H9 (cell line): ENCODE results near the gene DPH3. TPM values are rescaled to one million over a fixed set of nuclear protein-coding genes. Genes with fewer than 3 reads are reported as not detected.

Source experiments
- DNase-seq: peaks from one replicate; pipeline ENCODE4 v3.0.0-alpha.2; 2017
- H2AFZ ChIP-seq: one replicate; pipeline ENCODE4 v1.6.1; 2013; ENCODE audit warnings: mild to moderate bottlenecking, low read length, control low read depth, moderate library complexity
- H2AK5ac ChIP-seq: 2 replicates; pipeline ENCODE4 v1.6.1; 2013; ENCODE audit warnings: low read length, control low read depth, mixed read lengths; ENCODE audit not compliant: insufficient read length
- H2BK120ac ChIP-seq: one replicate; pipeline ENCODE4 v1.6.1; 2013; ENCODE audit warnings: low read depth, mild to moderate bottlenecking, low read length, control low read depth, inconsistent platforms; ENCODE audit not compliant: poor library complexity, severe bottlenecking
- H2BK12ac ChIP-seq: 2 replicates; pipeline ENCODE4 v1.6.1; 2013; ENCODE audit warnings: low read length, control low read depth, mixed read lengths, low read depth; ENCODE audit not compliant: insufficient read length
- H2BK15ac ChIP-seq: 2 replicates; pipeline ENCODE4 v1.6.1; 2013; ENCODE audit warnings: low read depth, low read length, control low read depth
- H2BK20ac ChIP-seq: one replicate; pipeline ENCODE4 v1.6.1; 2013; ENCODE audit warnings: low read depth, mild to moderate bottlenecking, low read length, control low read depth, inconsistent platforms; ENCODE audit not compliant: poor library complexity, severe bottlenecking
- H2BK5ac ChIP-seq: 2 replicates; pipeline ENCODE4 v1.6.1; 2013; ENCODE audit warnings: low read length, control low read depth, mixed read lengths; ENCODE audit not compliant: insufficient read length
- H3K14ac ChIP-seq: 2 replicates; pipeline ENCODE4 v1.6.1; 2013; ENCODE audit warnings: low read length, control low read depth; ENCODE audit not compliant: insufficient read depth
- H3K18ac ChIP-seq: 2 replicates; pipeline ENCODE4 v1.6.1; 2013; ENCODE audit warnings: low read depth, mild to moderate bottlenecking, mixed read lengths, low read length, control low read depth; ENCODE audit not compliant: insufficient read length
- H3K23ac ChIP-seq: 2 replicates; pipeline ENCODE4 v1.6.1; 2013; ENCODE audit warnings: low read length, control low read depth, mixed read lengths, low read depth; ENCODE audit not compliant: insufficient read length
- H3K23me2 ChIP-seq: 2 replicates; pipeline ENCODE4 v1.6.1; 2013; ENCODE audit warnings: low read depth, mild to moderate bottlenecking, mixed read lengths, low read length, control low read depth; ENCODE audit not compliant: insufficient read length, poor library complexity, severe bottlenecking
- H3K27ac ChIP-seq: 2 replicates; pipeline ENCODE4 v1.5.1; 2013; ENCODE audit warnings: low read length, control low read depth, mixed read lengths, low read depth; ENCODE audit not compliant: insufficient read length
- H3K27me3 ChIP-seq: 2 replicates; pipeline ENCODE4 v1.6.1; 2013; ENCODE audit warnings: low read length, control low read depth, inconsistent platforms; ENCODE audit not compliant: insufficient read depth
- H3K4ac ChIP-seq: 2 replicates; pipeline ENCODE4 v1.6.1; 2013; ENCODE audit warnings: low read depth, mild to moderate bottlenecking, control low read depth, inconsistent platforms, low read length, moderate library complexity
- H3K4me1 ChIP-seq: 2 replicates; pipeline ENCODE4 v1.6.1; 2013; ENCODE audit warnings: low read length, control low read depth, inconsistent platforms; ENCODE audit not compliant: insufficient read depth
- H3K4me2 ChIP-seq: 2 replicates; pipeline ENCODE4 v1.6.1; 2013; ENCODE audit warnings: low read length, control low read depth, mixed read lengths; ENCODE audit not compliant: insufficient read length, insufficient read depth
- H3K56ac ChIP-seq: 2 replicates; pipeline ENCODE4 v1.6.1; 2013; ENCODE audit warnings: low read depth, mild to moderate bottlenecking, mixed read lengths, low read length, control low read depth; ENCODE audit not compliant: insufficient read length
- H3K79me1 ChIP-seq: 2 replicates; pipeline ENCODE4 v1.6.1; 2013; ENCODE audit warnings: low read depth, mild to moderate bottlenecking, moderate library complexity, low read length, control low read depth, inconsistent platforms; ENCODE audit not compliant: insufficient read depth, poor library complexity, severe bottlenecking
- H3K79me2 ChIP-seq: 2 replicates; pipeline ENCODE4 v1.6.1; 2013; ENCODE audit warnings: low read length, control low read depth, inconsistent platforms; ENCODE audit not compliant: insufficient read depth
- H3K9ac ChIP-seq: 2 replicates; pipeline ENCODE4 v1.6.1; 2013; ENCODE audit warnings: low read length, control low read depth, mixed read lengths; ENCODE audit not compliant: insufficient read length; ENCODE audit errors: extremely low read depth
- H3K9me3 ChIP-seq: one replicate; pipeline ENCODE4 v1.6.1; 2013; ENCODE audit warnings: low read depth, low read length, inconsistent platforms; ENCODE audit not compliant: control insufficient read depth
- H3T11ph ChIP-seq: one replicate; pipeline ENCODE4 v1.6.1; 2013; ENCODE audit warnings: mild to moderate bottlenecking, low read length, control low read depth, inconsistent platforms
- H4K20me1 ChIP-seq: one replicate; pipeline ENCODE4 v1.6.1; 2013; ENCODE audit not compliant: control insufficient read depth, insufficient read length, insufficient read depth
- H4K5ac ChIP-seq: 2 replicates; pipeline ENCODE4 v1.6.1; 2013; ENCODE audit warnings: low read depth, mild to moderate bottlenecking, mixed read lengths, low read length, control low read depth; ENCODE audit not compliant: insufficient read length
- H4K8ac ChIP-seq: replicated peaks from 2 replicates; pipeline ENCODE4 v1.6.1; 2013; ENCODE audit warnings: low read length, control low read depth, mixed read lengths, low read depth; ENCODE audit not compliant: insufficient read length
- H4K91ac ChIP-seq: 2 replicates; pipeline ENCODE4 v1.6.1; 2013; ENCODE audit warnings: low read depth, mild to moderate bottlenecking, moderate library complexity, mixed read lengths, low read length, control low read depth; ENCODE audit not compliant: insufficient read length
- H3K27ac Mint-ChIP-seq, 3 experiments: 2 replicates in 2 of 3; 3 replicates in 1 of 3; pipeline ENCODE4 v1.8.0; 2020 to 2021; ENCODE audit warnings: mixed read lengths in 3 of 3, mild to moderate bottlenecking in 1 of 3, moderate library complexity in 1 of 3
- H3K27me3 Mint-ChIP-seq: 2 replicates; pipeline ENCODE4 v1.8.0; 2021; ENCODE audit warnings: low read depth, mild to moderate bottlenecking, moderate library complexity, mixed read lengths
- H3K36me3 Mint-ChIP-seq, 3 experiments: 2 replicates in 2 of 3; 3 replicates in 1 of 3; pipeline ENCODE4 v1.8.0; 2020 to 2021; ENCODE audit warnings: low read depth in 3 of 3, mixed read lengths in 3 of 3; ENCODE audit not compliant: insufficient read depth in 1 of 3
- H3K4me1 Mint-ChIP-seq, 2 experiments: 2 replicates each; pipeline ENCODE4 v1.8.0; 2020; ENCODE audit warnings: mixed read lengths in 2 of 2
- H3K4me3 Mint-ChIP-seq, 2 experiments: 2 replicates in 1 of 2; 3 replicates in 1 of 2; pipeline ENCODE4 v1.8.0; 2020 to 2021; ENCODE audit warnings: mild to moderate bottlenecking in 2 of 2, mixed read lengths in 2 of 2, moderate library complexity in 1 of 2
- H3K9me3 Mint-ChIP-seq, 2 experiments: 2 replicates in 1 of 2; 3 replicates in 1 of 2; pipeline ENCODE4 v1.8.0; 2020; ENCODE audit warnings: mild to moderate bottlenecking in 2 of 2, mixed read lengths in 2 of 2, moderate library complexity in 1 of 2
- WGBS: extraction: QIAGEN DNeasy Blood & Tissue Kit; methylation state at CpG from one replicate; pipeline ENCODE4 v1.1.7; 2013; ENCODE audit warnings: missing lambda C conversion rate, low lambda C conversion rate, mixed read lengths; ENCODE audit not compliant: insufficient read length; ENCODE audit errors: extremely low coverage; 5-methylcytosine and 5-hydroxymethylcytosine counted together
- total RNA-seq: library from RNA; stranded (reverse); gene quantifications from 2 replicates; pipeline ENCODE4 v1.2.1, GENCODE V29; 2021
- TF ChIP-seq, protein P1 (sequence below): fragments of 200-600 bp; sonication (generic); conservative IDR thresholded peaks from 3 replicates; pipeline ENCODE4 v1.8.0; 2021; ENCODE audit warnings: antibody characterized with exemption, mild to moderate bottlenecking

The DPH3 gene
- total RNA-seq, 1 experiment from 2014 or later = 36.2 TPM

DNA sequence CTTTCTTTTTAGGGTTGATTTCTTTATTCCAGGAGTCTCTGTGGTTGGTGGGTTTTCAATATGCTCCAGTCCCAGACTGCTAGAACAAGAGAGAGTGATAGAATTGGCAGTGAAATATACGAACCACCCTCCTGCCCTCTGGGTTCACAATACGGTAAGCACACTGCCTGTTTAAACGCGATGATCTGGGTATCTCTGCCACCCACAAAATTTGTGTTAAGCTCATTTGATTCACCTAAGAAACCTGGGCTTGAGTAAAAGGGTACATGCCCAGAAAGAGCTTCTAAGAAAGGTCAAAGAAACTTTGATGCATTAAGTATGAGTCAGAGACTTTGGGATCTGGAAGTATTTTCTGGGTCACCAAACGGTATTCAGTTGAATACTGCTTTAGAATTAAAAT, 30.1 kb upstream of the DPH3 start:
- Mint-ChIP-seq H3K27me3 (no peaks in the 10 kb centered on the region), H3K4me3 (no peak overlapping the region), H3K9me3 (peaks cover 3 to 9% of the 10 kb centered on the region in 2 experiments; a peak in 4 of 5 replicates), H3K27ac (no peak overlapping the region), H3K4me1 (0 out of 4 replicates have a peak, but pooled peaks cover 0 to under 1% of the 10 kb centered on the region in 2 experiments), H3K36me3 (peaks cover 42 to 64% (median 44%) of the 10 kb centered on the region in 3 experiments)
- H3K4me2 ChIP-seq = no peak overlapping the region
- no peak overlapping the region for H3K14ac ChIP-seq
- H4K91ac ChIP-seq = no peak overlapping the region
- no peak overlapping the region for H3T11ph ChIP-seq
- H3K23ac ChIP-seq = no peak overlapping the region
- H3K79me2 ChIP-seq = no peaks in the 10 kb centered on the region
- no peaks in the 10 kb centered on the region for H3K79me1 ChIP-seq
- no peak overlapping the region for H3K4ac ChIP-seq
- no peaks in the 10 kb centered on the region for H3K27me3 ChIP-seq
- no peaks in the 10 kb centered on the region for H3K23me2 ChIP-seq
- H4K5ac ChIP-seq = no peak overlapping the region
- H3K4me1 ChIP-seq = no peaks in the 10 kb centered on the region
- H2AK5ac ChIP-seq = no peak overlapping the region
- H2BK5ac ChIP-seq = no peak overlapping the region
- TF ChIP-seq, protein P1, sequence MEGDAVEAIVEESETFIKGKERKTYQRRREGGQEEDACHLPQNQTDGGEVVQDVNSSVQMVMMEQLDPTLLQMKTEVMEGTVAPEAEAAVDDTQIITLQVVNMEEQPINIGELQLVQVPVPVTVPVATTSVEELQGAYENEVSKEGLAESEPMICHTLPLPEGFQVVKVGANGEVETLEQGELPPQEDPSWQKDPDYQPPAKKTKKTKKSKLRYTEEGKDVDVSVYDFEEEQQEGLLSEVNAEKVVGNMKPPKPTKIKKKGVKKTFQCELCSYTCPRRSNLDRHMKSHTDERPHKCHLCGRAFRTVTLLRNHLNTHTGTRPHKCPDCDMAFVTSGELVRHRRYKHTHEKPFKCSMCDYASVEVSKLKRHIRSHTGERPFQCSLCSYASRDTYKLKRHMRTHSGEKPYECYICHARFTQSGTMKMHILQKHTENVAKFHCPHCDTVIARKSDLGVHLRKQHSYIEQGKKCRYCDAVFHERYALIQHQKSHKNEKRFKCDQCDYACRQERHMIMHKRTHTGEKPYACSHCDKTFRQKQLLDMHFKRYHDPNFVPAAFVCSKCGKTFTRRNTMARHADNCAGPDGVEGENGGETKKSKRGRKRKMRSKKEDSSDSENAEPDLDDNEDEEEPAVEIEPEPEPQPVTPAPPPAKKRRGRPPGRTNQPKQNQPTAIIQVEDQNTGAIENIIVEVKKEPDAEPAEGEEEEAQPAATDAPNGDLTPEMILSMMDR = no peak
- no peak overlapping the region for H3K9ac ChIP-seq
- no peak for DNase-seq
- no CpG with 5 or more reads among the region's 5 CpGs for WGBS
- H2AFZ ChIP-seq = no peak overlapping the region
- no peak overlapping the region for H3K56ac ChIP-seq
- no peak overlapping the region for H2BK12ac ChIP-seq
- H3K18ac ChIP-seq = no peak overlapping the region
- no peak overlapping the region for H3K27ac ChIP-seq
- H2BK15ac ChIP-seq = no peak overlapping the region
- no peaks in the 10 kb centered on the region for H3K9me3 ChIP-seq
- no peak overlapping the region for H2BK20ac ChIP-seq
- no peak overlapping the region for H4K8ac ChIP-seq
- H2BK120ac ChIP-seq = no peak overlapping the region
- H4K20me1 ChIP-seq = no peaks in the 10 kb centered on the region
